ENCODE measurements around the gene XXYLT1.
A peak's percentile ranks its signal among the peaks of the same experiment; 100 is the strongest.

XXYLT1 gene

DNA sequence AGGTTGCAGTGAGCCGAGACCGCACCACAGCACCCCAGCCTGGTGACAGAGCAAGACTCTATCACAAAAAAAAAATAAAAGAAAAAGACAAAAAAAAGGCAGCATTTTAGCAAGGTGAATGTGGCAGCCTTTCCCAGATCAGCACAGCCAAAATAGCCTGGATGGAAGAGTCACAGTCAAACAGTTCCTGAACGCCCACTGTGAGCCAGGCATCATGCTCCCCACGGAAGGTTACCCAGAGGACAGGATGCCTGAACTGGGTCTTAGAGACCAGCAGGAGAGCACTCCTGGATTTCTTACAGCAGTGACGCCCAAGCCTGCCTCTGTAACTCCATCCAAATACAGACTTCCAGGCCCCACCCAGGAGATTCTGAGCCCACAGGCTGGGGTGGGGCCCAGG, 4.5 kb downstream of the XXYLT1 start:
- no peak for DNase-seq

DNA sequence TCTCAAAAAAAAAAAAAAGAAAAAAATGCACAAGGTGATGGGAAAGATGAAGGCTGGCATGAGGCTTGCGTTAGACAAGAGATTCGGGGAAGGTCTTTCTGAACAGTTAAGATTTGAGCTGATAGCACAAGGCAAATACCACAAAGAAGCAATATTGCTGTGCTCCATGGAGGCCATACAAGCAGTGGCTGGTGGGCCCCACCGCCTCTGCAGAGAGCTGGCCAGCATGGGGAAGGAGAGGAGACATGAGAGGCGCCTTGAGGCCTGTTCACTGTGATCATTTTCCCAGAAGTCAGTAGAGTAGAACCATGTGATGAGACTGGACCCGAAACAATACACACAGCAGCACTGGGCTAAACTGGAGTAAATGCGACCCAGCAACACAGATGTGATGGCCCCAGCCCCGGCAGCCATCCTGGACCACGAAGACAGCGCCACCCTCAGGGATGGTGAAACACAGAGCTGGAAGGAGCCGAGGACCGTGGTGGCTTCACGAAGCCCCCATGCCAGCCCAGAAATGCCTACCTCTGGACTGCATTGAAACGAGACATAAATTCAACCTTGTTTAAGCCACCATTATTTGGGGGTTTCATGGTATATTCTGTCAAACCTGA, 5.5 kb downstream of the XXYLT1 start:
- DNase-seq, result no peak

DNA sequence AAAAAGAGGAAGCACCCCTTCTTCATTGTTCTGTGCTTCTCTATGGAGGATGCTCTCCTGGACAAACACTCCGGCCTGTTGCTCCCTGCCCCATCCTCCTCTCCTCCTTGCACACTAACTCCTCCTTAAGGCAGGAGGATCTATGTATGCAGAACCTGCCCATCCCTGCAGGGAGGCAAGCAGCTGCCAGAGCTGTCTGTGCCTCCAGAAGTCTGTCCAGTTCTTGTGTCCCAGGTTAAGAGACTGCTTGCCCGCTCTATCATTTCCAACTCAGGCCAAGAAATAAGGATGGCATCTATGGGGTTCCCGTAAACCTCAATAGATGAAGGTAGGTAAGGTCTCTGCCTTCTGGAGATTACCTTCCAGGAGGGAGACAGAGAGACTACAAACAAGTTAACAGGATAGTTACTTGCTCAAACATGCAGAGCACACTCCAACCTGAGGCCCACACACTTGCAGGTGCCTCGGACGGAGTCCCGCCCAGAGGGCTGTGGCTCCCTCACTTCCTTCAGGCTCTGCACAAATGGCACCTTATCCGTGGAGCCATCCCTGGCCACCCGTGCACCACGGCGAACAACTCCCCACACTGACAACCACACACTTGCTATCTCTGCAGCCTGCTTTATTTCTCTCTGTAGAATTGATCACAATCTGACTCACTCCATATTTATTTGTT, 6.9 kb downstream of the XXYLT1 start:
- no peak for DNase-seq

DNA sequence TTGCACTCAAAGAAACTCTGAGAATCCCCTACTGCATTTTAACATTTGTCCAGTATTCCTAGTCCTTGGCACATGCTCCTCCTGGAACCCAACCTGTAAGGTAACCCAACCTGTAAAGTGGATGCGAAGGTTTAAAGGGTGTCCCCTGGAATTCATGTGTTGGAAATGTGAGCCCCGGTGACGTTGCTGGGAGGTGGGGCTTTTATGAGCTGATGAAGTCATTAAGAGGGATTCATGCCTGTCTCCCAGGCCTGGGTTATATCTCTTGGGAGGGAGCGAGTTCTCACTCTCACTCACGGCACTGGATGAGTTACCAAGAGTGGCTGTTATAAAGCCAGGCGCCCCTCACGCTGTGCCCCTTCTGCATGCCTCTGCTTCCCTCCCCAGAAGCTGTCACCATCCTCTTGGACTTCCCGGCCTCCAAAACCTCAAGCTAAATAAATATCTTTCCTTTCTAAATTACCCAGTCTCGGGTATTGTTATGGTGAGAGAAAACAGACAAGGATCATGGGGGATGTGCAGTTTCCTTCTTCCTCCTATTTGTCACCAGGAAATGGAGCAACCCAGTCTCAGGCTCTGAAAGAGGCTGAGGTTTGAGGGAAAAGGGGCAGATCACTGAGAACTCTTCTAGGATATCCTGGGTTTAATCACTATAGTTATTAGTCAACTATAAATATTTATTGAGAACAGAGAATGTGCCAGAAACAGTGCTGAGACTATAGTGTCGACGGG, 7.6 kb downstream of the XXYLT1 start:
- no peak for DNase-seq

DNA sequence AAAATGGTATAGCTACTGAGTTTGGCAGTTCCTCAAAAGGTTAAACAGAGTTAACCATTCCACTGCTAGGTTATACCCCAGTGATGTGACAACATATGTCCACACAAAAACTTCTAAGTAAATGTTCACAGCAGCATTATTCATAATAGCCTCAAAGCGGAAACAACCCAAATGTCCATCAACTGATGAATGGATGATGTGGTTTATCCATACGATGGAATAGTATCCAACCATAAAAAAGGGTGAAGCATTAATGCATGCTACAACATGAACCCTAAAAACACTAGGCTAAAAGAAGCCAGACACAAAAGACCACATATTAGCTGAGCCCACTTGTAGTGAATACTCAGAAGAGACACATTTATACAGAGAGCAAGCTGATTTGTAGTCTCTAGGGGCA, 9.0 kb downstream of the XXYLT1 start:
- DNase-seq, result no peak

DNA sequence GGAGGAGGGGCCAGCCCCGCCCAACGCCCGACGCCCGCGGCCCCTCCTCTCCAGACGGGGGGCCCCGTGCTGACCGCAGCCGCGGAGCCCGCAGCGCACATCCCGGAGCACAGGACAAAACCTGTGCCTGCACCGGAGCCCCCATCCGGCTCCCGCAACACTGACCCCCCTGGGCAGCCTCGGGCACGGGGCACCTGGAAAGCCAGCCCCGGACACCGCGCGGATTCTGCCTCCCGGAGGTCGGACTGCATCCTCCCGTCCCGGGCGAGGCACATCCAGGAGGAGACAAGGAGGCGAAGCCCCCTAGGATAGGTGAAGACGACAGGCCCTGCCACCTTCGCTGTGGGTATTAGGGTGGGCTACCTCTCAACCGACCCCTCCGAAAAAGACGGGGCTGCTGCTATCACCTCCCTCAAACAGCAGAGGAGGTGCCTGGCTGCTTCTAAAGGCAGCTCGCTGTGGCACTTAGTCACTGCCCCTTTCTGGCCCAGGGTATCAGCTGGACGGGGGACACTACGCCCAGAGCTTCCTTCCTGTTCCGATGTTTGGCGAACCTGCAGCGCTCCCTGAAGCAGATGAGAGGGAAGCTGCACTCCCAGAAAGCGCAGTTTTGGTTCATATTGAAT, 10.6 kb downstream of the XXYLT1 start:
- peak; percentile 86 for DNase-seq

DNA sequence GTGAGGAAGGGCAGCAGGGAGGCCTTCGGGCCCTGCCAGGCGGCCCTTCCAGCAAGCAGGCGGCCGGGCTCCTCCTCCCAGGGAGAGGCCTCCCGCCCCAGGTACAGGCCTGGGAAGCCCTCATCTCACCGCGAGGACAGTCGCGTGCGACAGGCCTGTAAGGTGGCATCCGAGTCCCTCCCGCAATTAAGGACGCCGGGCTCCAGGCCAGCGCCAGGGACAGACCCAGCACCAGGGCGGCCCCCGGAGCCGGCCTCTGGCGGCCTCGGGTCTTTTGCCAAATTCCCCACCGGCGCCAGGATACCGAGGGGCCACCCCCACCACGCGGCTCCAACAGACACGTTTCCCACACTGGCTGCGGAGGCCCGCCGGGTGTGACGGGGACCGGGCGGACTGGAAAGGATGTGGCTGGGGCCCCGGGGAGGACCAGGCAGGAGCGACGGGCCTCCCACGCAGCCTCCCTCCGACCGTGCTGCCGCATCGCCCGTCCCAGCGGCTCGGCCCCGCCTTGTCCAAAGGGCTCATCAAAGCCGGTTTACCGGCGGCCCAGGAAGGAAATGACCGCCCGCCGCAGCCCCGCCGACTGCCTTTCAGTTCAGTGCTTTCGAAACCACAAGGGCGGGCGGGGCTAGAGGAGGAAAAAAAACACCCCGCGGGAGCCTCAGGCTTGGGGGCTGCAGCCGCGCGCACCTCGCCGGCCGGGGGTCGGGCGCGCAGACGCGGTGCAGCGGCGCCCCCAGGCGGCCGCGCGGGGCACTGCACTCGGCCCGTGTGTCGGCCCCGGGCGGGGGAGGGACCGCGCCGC, 11.3 kb downstream of the XXYLT1 start:
- DNase-seq, result peak; percentile 92

DNA sequence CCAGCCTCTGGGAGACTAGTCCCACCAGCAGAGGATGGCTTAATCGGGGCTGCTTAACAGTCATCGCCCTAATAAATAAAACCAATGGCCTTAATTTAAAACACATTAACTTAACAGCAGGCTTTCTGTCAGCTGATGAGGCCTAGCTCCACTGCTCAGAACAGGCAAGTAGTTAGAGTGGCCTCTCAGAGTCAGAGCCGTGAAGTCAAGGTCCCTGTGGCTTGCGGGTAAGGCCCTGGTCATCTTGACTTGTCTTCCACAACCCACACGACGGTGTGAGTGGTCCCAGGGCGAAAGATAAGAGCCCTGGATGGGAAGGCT, 11.8 kb downstream of the XXYLT1 start:
- no peak for DNase-seq

DNA sequence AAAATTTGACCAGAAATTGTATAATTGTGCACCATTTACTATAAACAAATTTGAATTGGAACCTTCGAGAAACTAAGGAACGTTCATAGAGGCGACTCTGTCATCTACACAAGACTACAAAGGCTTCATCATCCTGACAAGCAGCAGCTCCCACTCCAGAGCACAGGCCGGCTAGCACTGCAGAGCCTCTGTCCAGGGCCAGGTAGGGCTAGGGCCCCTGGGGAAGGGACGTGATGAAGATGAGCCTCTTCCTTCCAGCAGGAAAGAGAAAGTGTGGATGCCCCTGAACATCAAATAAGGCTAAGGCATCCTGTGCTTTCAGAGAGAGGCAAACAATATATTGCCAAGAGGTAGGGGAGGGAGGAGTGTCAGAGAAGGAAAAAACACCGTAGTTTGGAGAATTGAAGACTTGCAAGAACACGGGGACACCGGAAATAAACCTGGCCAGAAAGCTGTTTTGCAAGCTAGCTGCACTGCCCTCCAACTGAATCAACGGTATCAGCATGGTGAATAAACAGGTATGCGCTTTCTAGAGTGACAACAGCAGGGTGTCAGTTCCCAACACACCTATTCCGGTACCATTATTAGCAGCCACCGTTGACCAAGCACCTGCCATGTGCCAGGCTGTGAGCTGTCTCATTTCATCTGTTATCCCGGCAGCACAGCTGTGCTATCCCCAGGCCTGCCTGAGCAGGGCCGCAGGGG, 12.4 kb downstream of the XXYLT1 start:
- no peak for DNase-seq

DNA sequence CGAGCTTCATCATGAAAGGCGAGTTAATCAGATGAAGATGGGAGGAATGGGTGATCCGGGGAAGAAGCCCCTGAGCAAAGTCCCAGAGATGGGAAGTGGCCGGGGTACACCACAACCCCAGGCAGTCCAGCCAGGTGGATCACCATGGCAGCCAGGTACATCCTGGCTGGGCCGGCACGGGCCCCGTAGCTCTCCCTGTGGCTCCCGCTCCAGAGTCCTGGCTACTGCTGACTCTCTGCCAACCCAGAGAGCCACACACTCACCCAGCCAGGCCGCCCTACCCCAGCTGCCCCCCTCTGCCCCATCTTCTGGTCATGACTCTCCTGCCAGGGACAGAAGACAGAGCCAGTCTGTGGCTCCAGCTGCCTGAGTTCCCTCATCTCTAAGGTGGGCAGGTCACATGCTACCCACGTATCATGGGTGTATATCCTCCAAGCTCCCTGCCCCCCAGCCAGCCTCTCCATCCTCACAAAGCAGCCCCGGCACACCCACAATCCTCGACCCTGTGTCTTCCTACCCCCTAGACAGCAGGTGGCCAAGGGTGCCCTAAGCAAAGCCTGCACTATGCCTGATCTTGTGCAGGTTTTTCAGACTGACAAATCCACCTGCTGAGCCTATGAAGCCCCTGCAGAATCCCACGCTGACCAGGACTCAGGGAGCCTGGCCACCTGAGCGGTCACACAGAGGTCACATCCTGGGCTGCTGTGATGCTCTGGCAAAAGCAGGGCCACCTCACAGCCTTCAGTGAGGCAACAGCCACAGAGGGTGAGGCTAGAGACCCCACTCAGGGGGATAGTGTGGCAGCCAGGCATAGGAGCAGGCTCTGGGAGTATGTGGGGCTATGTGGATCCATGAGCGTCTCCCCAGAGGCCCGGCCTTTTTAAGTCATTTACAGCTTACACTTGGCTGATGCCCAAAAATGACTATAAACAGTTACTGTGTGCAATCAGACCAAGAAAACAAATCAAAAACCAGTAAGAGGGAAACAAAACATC, 13.2 kb downstream of the XXYLT1 start:
- DNase-seq, result no peak

DNA sequence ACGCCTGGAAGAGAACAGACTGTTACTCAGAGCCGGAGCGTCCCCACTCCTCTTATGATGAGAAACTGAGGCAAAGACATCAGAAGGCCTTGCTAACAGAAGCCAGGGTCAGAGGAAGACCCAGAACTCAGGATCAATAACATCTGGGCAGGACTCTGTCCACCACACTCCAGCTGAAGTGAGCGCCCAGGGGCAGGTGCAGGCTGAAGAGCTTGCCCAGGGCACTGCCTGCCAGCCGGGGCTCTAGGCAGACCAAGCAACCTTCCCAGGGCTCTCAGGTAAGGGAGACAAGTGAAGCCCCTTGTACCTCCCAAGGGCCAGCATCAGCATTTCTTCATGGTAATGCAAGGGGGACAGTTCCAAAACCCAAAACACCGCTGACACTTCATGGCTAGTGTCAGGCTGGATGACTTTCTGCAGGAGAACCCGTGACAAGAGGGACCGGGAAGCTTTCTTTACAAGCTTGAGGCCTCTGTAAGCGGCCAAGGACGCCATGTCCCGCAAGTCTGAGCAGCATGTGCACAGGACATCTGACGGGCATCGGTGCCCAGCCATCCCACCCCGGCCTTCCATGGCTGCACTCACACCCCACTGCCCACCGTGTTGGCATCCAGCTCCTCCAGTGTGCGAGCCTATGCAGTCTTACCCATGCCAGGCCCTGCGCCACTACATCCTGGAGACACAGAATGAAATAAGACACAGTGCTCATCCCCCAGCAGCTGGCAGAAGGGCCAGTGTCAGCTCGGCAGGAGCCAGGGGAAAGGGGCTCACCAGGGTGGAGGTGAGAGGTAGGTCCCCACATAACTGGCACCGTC, 14.1 kb downstream of the XXYLT1 start:
- DNase-seq, result no peak

DNA sequence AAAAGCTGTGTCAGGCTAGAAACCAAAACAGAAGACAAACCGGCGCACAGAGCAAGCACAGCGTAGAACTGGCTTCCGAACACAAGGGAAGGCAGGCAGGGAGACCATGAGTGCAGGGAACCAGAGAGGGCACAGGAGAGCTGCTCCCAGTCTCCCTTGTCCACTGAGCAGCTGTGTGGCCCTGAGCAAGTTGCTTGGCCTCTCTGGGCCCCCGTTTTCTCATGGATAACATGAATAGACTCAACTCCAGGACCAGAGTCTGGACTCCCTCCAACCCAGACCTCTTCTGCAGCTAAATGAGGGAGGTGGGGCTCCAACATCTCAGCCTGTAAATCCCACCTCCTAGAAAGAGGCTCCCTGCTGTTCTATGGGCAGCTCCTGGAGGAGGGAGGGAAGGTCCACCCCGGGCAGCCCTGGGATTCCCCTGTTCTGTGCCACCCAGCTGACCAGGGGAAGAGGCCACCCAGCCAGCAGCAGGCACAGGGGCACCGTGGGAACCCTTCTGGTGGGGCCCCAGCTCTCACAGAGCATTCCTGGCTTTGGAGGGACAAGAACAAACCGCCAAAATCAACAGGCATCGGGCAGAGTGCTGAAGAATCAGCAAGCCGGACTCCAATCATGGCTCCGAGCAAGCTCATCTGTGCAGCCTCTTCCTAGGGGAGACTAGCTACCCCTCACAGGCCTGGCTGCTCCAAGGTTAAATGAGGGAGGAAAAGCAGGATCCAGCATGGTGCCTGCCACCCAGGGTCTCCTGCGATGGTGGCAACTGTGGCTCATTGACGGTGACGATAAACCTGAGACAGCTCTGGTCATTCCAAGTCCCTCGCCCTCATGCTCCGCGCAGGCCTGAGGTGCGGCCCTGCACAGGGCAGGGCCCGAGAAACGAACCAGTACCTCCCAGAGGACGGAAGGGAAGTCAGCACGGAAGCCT, 15.1 kb downstream of the XXYLT1 start:
- no peak for DNase-seq

DNA sequence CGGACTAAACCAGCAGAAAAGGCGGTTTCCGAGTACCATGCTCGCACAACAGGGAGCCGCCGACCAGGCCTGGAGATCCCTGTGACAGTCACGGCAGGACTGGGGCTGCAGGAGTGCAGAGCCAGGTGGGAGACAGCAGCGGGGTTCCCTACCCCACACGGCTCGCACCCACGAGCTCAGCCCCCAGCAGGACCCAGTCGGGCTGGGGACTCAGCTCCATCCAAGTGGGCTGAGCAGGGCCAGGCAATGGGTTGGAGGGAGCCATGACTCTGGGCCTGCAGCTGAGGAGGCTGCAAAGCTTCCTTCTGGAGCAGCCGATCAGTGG, 15.8 kb downstream of the XXYLT1 start:
- DNase-seq, result no peak

DNA sequence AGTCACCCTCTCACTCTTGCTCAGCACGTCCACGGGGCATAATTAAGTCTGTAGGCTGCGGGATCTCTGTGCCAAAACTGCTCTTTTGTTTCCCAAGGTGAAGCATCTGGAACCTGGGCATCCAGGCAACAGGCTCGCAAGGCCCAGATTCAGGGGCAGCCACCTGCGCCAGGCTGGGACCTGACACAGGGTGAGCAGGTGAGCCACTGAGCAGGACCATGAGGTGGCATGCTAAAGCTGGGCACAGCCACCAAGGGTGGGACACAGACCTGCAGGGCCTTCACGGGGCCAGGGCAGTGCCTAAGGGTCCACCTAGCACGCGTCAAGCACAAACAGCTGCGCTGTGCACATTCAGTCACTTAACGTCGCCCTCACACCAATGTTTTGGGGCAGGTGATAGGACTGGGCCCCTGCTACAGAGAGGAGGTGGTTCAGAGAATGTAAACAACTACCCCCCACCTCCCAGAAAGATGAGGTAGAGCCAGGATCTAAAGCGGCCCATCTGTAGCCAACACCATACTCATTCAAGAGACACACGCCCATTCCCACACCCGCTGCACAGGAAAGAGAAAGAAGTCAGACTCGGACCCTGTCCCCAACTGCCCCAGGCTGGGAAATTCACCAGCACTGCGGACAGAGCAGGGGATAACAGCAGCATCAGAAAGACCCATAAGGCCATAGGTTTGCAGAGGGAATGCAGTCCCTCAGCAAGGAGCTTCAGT, 16.3 kb downstream of the XXYLT1 start:
- DNase-seq, result no peak

DNA sequence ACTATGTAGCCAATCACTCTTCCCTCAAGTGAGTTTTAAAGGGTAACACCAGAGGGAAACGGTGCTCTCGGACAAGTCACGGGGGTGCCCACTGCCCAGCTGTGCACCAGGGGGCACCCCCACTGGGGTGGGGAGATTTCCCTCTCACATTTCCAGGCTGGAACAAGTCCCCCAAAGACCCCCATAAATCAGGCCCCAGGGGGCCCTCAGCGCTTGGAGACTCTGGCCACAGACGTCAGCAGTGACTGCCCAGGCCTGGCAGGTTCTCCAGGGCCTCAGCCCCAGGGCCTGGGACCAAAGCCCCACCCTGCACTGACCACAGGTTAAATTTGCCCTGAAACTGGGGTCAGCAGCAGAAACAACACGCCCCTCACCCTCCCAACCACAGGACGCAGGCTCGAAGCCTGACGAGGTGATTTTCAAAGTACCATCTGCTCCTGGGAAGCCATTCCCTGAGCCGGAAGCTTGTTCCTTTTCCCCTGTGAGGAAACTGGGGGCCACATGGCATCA, 17.0 kb downstream of the XXYLT1 start:
- DNase-seq, result no peak

DNA sequence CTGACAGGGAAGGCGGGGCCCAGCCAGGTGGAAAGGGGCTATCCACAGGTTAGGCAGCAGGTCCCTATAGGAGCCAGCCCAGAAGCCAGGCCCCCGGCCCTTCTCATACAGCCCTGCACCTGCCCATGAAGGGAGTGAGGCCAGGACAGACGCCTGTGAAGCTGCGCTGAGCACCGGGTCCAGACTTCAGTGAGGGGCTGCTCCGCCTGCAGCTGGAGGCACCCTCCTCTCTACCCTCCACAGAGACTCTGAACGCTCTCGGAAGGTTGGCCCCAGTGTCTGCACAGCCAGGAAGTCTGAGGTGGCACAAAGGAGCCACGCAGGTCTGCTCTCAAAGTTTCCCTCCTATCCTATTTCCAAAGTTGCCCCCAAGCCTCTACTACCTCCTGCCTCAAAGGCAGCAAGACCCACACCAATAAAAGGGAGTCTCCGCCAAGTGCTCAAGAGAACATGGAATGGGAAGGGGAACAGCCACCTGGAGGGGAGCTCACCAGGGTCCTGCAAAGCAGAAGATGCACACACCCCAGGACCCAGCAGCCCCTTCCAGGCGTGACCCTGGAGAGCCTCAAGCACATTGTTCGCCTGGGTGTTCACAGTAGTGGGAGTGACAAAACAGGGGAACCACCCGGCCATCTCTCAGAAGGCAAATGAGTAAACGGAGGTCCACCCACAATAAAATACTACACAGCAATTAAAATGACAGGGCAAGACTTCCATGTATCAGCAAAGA, 19.5 kb downstream of the XXYLT1 start:
- DNase-seq, result no peak

DNA sequence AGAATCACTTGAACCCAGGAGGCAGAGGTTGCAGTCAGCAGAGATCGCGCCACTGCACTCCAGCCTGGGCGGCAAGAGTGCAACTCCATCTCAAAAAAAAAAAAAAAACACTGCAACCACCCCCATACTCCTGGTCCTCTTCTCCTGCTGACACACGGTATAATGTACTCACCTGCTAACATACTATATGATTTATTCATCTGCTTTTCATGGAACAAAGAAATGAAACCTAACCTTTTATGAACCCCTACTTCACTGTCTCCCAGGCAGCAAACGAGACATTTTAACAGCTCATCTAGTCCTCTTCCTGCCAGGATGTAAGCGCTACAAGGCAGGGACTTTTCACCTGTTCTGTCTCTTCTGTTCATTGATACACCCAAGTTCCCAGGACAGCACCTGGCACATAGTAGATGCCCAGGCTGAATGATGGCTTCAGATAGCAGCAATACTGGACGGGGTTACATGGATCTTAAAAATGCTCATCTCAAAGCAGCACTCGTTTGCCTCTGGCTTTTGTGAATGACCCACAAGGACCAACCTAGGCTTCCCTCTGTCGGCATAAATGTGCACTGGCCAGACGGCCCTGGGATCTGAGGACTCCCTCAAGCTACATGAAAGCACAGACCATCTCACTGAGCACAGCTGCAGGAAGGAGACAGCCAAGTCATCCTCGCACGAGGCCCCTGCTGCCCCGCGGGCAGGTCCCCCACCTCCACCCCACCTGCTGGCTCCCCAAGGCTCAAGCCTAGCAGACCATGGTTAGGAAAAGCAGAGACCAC, 20.3 kb downstream of the XXYLT1 start:
- DNase-seq, result peak; percentile 38

Measured in NCI-H1105 treated with DMSO at 0.1 percent for 48 hours (cell line).